SH-SY5Y (cell line): ENCODE measurements around the gene PRKG2.

Source experiments
- GATA2 ChIP-seq: IDR thresholded peaks from 2 replicates; pipeline ENCODE4 v1.6.1; 2011; ENCODE audit warnings: mild to moderate bottlenecking, low read depth, low read length
- GATA3 ChIP-seq: IDR thresholded peaks from 2 replicates; pipeline ENCODE4 v1.6.1; 2011; ENCODE audit warnings: low read depth, mild to moderate bottlenecking, low read length, moderate library complexity

GRCh38 chr4:81052119-81053068 lies 162.6 kb downstream of the PRKG2 start:
- no peak for TF ChIP-seq GATA3
- no peak for TF ChIP-seq GATA2
